H9 (cell line): ENCODE data around the gene GAS6. TPM values are rescaled to one million over a fixed set of nuclear protein-coding genes. Genes with fewer than 3 reads are reported as not detected.

Source experiments
- DNase-seq: peaks from one replicate; pipeline ENCODE4 v3.0.0-alpha.2; 2017
- H2AFZ ChIP-seq: one replicate; pipeline ENCODE4 v1.6.1; 2013; ENCODE audit warnings: mild to moderate bottlenecking, low read length, control low read depth, moderate library complexity
- H2AK5ac ChIP-seq: 2 replicates; pipeline ENCODE4 v1.6.1; 2013; ENCODE audit warnings: low read length, control low read depth, mixed read lengths; ENCODE audit not compliant: insufficient read length
- H2BK120ac ChIP-seq: one replicate; pipeline ENCODE4 v1.6.1; 2013; ENCODE audit warnings: low read depth, mild to moderate bottlenecking, low read length, control low read depth, inconsistent platforms; ENCODE audit not compliant: poor library complexity, severe bottlenecking
- H2BK12ac ChIP-seq: 2 replicates; pipeline ENCODE4 v1.6.1; 2013; ENCODE audit warnings: low read length, control low read depth, mixed read lengths, low read depth; ENCODE audit not compliant: insufficient read length
- H2BK15ac ChIP-seq: 2 replicates; pipeline ENCODE4 v1.6.1; 2013; ENCODE audit warnings: low read depth, low read length, control low read depth
- H2BK20ac ChIP-seq: one replicate; pipeline ENCODE4 v1.6.1; 2013; ENCODE audit warnings: low read depth, mild to moderate bottlenecking, low read length, control low read depth, inconsistent platforms; ENCODE audit not compliant: poor library complexity, severe bottlenecking
- H2BK5ac ChIP-seq: 2 replicates; pipeline ENCODE4 v1.6.1; 2013; ENCODE audit warnings: low read length, control low read depth, mixed read lengths; ENCODE audit not compliant: insufficient read length
- H3K14ac ChIP-seq: 2 replicates; pipeline ENCODE4 v1.6.1; 2013; ENCODE audit warnings: low read length, control low read depth; ENCODE audit not compliant: insufficient read depth
- H3K18ac ChIP-seq: 2 replicates; pipeline ENCODE4 v1.6.1; 2013; ENCODE audit warnings: low read depth, mild to moderate bottlenecking, mixed read lengths, low read length, control low read depth; ENCODE audit not compliant: insufficient read length
- H3K23ac ChIP-seq: 2 replicates; pipeline ENCODE4 v1.6.1; 2013; ENCODE audit warnings: low read length, control low read depth, mixed read lengths, low read depth; ENCODE audit not compliant: insufficient read length
- H3K23me2 ChIP-seq: 2 replicates; pipeline ENCODE4 v1.6.1; 2013; ENCODE audit warnings: low read depth, mild to moderate bottlenecking, mixed read lengths, low read length, control low read depth; ENCODE audit not compliant: insufficient read length, poor library complexity, severe bottlenecking
- H3K27ac ChIP-seq: 2 replicates; pipeline ENCODE4 v1.5.1; 2013; ENCODE audit warnings: low read length, control low read depth, mixed read lengths, low read depth; ENCODE audit not compliant: insufficient read length
- H3K27me3 ChIP-seq: 2 replicates; pipeline ENCODE4 v1.6.1; 2013; ENCODE audit warnings: low read length, control low read depth, inconsistent platforms; ENCODE audit not compliant: insufficient read depth
- H3K4ac ChIP-seq: 2 replicates; pipeline ENCODE4 v1.6.1; 2013; ENCODE audit warnings: low read depth, mild to moderate bottlenecking, control low read depth, inconsistent platforms, low read length, moderate library complexity
- H3K4me1 ChIP-seq: 2 replicates; pipeline ENCODE4 v1.6.1; 2013; ENCODE audit warnings: low read length, control low read depth, inconsistent platforms; ENCODE audit not compliant: insufficient read depth
- H3K4me2 ChIP-seq: 2 replicates; pipeline ENCODE4 v1.6.1; 2013; ENCODE audit warnings: low read length, control low read depth, mixed read lengths; ENCODE audit not compliant: insufficient read length, insufficient read depth
- H3K56ac ChIP-seq: 2 replicates; pipeline ENCODE4 v1.6.1; 2013; ENCODE audit warnings: low read depth, mild to moderate bottlenecking, mixed read lengths, low read length, control low read depth; ENCODE audit not compliant: insufficient read length
- H3K79me1 ChIP-seq: 2 replicates; pipeline ENCODE4 v1.6.1; 2013; ENCODE audit warnings: low read depth, mild to moderate bottlenecking, moderate library complexity, low read length, control low read depth, inconsistent platforms; ENCODE audit not compliant: insufficient read depth, poor library complexity, severe bottlenecking
- H3K79me2 ChIP-seq: 2 replicates; pipeline ENCODE4 v1.6.1; 2013; ENCODE audit warnings: low read length, control low read depth, inconsistent platforms; ENCODE audit not compliant: insufficient read depth
- H3K9ac ChIP-seq: 2 replicates; pipeline ENCODE4 v1.6.1; 2013; ENCODE audit warnings: low read length, control low read depth, mixed read lengths; ENCODE audit not compliant: insufficient read length; ENCODE audit errors: extremely low read depth
- H3K9me3 ChIP-seq: one replicate; pipeline ENCODE4 v1.6.1; 2013; ENCODE audit warnings: low read depth, low read length, inconsistent platforms; ENCODE audit not compliant: control insufficient read depth
- H3T11ph ChIP-seq: one replicate; pipeline ENCODE4 v1.6.1; 2013; ENCODE audit warnings: mild to moderate bottlenecking, low read length, control low read depth, inconsistent platforms
- H4K20me1 ChIP-seq: one replicate; pipeline ENCODE4 v1.6.1; 2013; ENCODE audit not compliant: control insufficient read depth, insufficient read length, insufficient read depth
- H4K5ac ChIP-seq: 2 replicates; pipeline ENCODE4 v1.6.1; 2013; ENCODE audit warnings: low read depth, mild to moderate bottlenecking, mixed read lengths, low read length, control low read depth; ENCODE audit not compliant: insufficient read length
- H4K8ac ChIP-seq: replicated peaks from 2 replicates; pipeline ENCODE4 v1.6.1; 2013; ENCODE audit warnings: low read length, control low read depth, mixed read lengths, low read depth; ENCODE audit not compliant: insufficient read length
- H4K91ac ChIP-seq: 2 replicates; pipeline ENCODE4 v1.6.1; 2013; ENCODE audit warnings: low read depth, mild to moderate bottlenecking, moderate library complexity, mixed read lengths, low read length, control low read depth; ENCODE audit not compliant: insufficient read length
- H3K27ac Mint-ChIP-seq, 3 experiments: 2 replicates in 2 of 3; 3 replicates in 1 of 3; pipeline ENCODE4 v1.8.0; 2020 to 2021; ENCODE audit warnings: mixed read lengths in 3 of 3, mild to moderate bottlenecking in 1 of 3, moderate library complexity in 1 of 3
- H3K27me3 Mint-ChIP-seq: 2 replicates; pipeline ENCODE4 v1.8.0; 2021; ENCODE audit warnings: low read depth, mild to moderate bottlenecking, moderate library complexity, mixed read lengths
- H3K36me3 Mint-ChIP-seq, 3 experiments: 2 replicates in 2 of 3; 3 replicates in 1 of 3; pipeline ENCODE4 v1.8.0; 2020 to 2021; ENCODE audit warnings: low read depth in 3 of 3, mixed read lengths in 3 of 3; ENCODE audit not compliant: insufficient read depth in 1 of 3
- H3K4me1 Mint-ChIP-seq, 2 experiments: 2 replicates each; pipeline ENCODE4 v1.8.0; 2020; ENCODE audit warnings: mixed read lengths in 2 of 2
- H3K4me3 Mint-ChIP-seq, 2 experiments: 2 replicates in 1 of 2; 3 replicates in 1 of 2; pipeline ENCODE4 v1.8.0; 2020 to 2021; ENCODE audit warnings: mild to moderate bottlenecking in 2 of 2, mixed read lengths in 2 of 2, moderate library complexity in 1 of 2
- H3K9me3 Mint-ChIP-seq, 2 experiments: 2 replicates in 1 of 2; 3 replicates in 1 of 2; pipeline ENCODE4 v1.8.0; 2020; ENCODE audit warnings: mild to moderate bottlenecking in 2 of 2, mixed read lengths in 2 of 2, moderate library complexity in 1 of 2
- WGBS: extraction: QIAGEN DNeasy Blood & Tissue Kit; methylation state at CpG from one replicate; pipeline ENCODE4 v1.1.7; 2013; ENCODE audit warnings: missing lambda C conversion rate, low lambda C conversion rate, mixed read lengths; ENCODE audit not compliant: insufficient read length; ENCODE audit errors: extremely low coverage; 5-methylcytosine and 5-hydroxymethylcytosine counted together
- total RNA-seq: library from RNA; stranded (reverse); gene quantifications from 2 replicates; pipeline ENCODE4 v1.2.1, GENCODE V29; 2021
- TF ChIP-seq, protein P1 (sequence below): fragments of 200-600 bp; sonication (generic); conservative IDR thresholded peaks from 3 replicates; pipeline ENCODE4 v1.8.0; 2021; ENCODE audit warnings: antibody characterized with exemption, mild to moderate bottlenecking

GAS6 gene
- total RNA-seq, 1 experiment from 2014 or later: 20.5 TPM

DNA sequence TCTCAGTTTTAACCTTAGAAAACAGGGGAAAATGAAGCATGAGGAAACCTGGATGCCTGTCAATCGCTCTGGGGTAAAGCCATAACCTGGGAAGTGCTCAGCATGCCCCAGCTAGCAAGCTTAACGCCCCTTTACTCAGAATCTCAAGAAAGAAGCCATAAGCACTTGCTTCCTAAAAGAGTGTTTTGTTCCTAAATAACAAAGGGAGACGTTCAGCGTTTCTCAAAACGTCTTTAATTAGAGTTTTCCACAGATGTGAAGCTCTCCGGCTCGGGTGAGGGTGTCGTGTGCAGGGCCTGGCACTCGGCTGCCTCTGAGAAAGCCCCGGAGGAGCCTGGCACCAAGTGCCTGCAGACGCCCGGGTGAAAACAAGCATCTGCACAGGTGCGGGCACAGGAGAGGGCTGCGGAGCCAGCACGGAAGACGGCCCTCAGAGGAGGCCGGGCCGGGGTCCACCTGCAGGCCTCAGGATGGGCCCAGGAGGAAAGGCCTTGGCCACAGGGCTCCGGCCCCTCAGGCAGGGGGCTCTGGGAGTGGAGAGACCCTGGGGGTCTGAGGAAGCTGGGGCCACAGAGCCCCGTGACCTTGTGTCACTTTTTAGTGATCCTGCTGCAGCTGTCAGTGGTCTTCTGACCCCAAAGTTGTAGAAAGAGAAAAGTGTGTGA is 6.2 kb downstream of the GAS6 start:
- Mint-ChIP-seq H3K9me3 (no peaks in the 10 kb centered on the region; a peak in 1 of 5 replicates), H3K4me1 (peaks cover 53 to 70% of the 10 kb centered on the region in 2 experiments), H3K4me3 (no peak overlapping the region), H3K36me3 (peaks cover 1 to 12% (median 10%) of the 10 kb centered on the region in 3 experiments; a peak in 5 of 7 replicates), H3K27ac (peak overlapping the region; percentile 59 to 94 (median 85); a peak in 5 of 7 replicates), H3K27me3 (peaks cover 10% of the 10 kb centered on the region)
- DNase-seq: peak; percentile 28
- H3K27me3 ChIP-seq: no peaks in the 10 kb centered on the region
- H2AK5ac ChIP-seq: no peak overlapping the region
- no peaks in the 10 kb centered on the region for H3K9me3 ChIP-seq
- H3K79me1 ChIP-seq: no peaks in the 10 kb centered on the region
- H3T11ph ChIP-seq: no peak overlapping the region
- H3K27ac ChIP-seq: no peak overlapping the region
- TF ChIP-seq, protein P1, sequence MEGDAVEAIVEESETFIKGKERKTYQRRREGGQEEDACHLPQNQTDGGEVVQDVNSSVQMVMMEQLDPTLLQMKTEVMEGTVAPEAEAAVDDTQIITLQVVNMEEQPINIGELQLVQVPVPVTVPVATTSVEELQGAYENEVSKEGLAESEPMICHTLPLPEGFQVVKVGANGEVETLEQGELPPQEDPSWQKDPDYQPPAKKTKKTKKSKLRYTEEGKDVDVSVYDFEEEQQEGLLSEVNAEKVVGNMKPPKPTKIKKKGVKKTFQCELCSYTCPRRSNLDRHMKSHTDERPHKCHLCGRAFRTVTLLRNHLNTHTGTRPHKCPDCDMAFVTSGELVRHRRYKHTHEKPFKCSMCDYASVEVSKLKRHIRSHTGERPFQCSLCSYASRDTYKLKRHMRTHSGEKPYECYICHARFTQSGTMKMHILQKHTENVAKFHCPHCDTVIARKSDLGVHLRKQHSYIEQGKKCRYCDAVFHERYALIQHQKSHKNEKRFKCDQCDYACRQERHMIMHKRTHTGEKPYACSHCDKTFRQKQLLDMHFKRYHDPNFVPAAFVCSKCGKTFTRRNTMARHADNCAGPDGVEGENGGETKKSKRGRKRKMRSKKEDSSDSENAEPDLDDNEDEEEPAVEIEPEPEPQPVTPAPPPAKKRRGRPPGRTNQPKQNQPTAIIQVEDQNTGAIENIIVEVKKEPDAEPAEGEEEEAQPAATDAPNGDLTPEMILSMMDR: no peak
- H4K20me1 ChIP-seq: peaks cover 2% of the 10 kb centered on the region
- H2BK120ac ChIP-seq: no peak overlapping the region
- H4K5ac ChIP-seq: no peak overlapping the region
- H2BK12ac ChIP-seq: no peak overlapping the region
- H3K56ac ChIP-seq: no peak overlapping the region
- no peak overlapping the region for H3K23ac ChIP-seq
- no CpG with 5 or more reads among the region's 20 CpGs for WGBS
- no peak overlapping the region for H4K8ac ChIP-seq
- H2BK15ac ChIP-seq: no peak overlapping the region
- no peaks in the 10 kb centered on the region for H3K23me2 ChIP-seq
- H3K18ac ChIP-seq: no peak overlapping the region
- no peak overlapping the region for H2BK5ac ChIP-seq
- no peak overlapping the region for H4K91ac ChIP-seq
- no peak overlapping the region for H3K9ac ChIP-seq
- H2AFZ ChIP-seq: no peak overlapping the region
- H2BK20ac ChIP-seq: no peak overlapping the region
- no peaks in the 10 kb centered on the region; the same call in 1 of the 2 replicates for H3K79me2 ChIP-seq
- H3K4me2 ChIP-seq: no peak overlapping the region
- H3K4me1 ChIP-seq: peaks cover 14% of the 10 kb centered on the region; the same call in 1 of the 2 replicates
- no peak overlapping the region for H3K4ac ChIP-seq
- no peak overlapping the region for H3K14ac ChIP-seq
